Panc1 (cell line): ENCODE results near the gene MS4A4A. TPM values are rescaled to one million over a fixed set of nuclear protein-coding genes. Genes with fewer than 3 reads are reported as not detected.

Experiments used
- ATAC-seq: fragments of 200-7000 bp; cut with Tn5 transposase; 2 replicates; pipeline ENCODE4 v1.9.1; 2020; ENCODE audit warnings: mild to moderate bottlenecking, moderate library complexity
- BruUV-seq: library from RNA; stranded (reverse); fragments of 400-500 nt; replicated peaks from 2 replicates; lab custom pipeline; 2021; lab: Mats Ljungman, UMichigan
- CTCF ChIA-PET: fragments of 300-600 bp; sonication (Branson Sonifier 250); formaldehyde crosslinking; loops from one replicate; lab custom pipeline; 2022; ENCODE audit warnings: antibody characterized with exemption; lab: Charles Lee
- POLR2A ChIA-PET: fragments of 300-600 bp; sonication (Branson Sonifier 250); formaldehyde crosslinking; loops from one replicate; lab custom pipeline; 2022; ENCODE audit warnings: antibody characterized with exemption; lab: Charles Lee
- DNase-seq: peaks from one replicate; pipeline ENCODE4 v3.0.0-alpha.2; 2010; ENCODE audit warnings: low read depth, low spot score
- H3K27ac ChIP-seq: 2 replicates; pipeline ENCODE4 v1.5.1; 2011; ENCODE audit warnings: mild to moderate bottlenecking, low read length, inconsistent platforms
- H3K27me3 ChIP-seq: fragments of 200-500 bp; sonication (Bioruptor generic); 2 replicates; pipeline ENCODE4 v1.6.0; 2014; ENCODE audit warnings: low read length, inconsistent platforms; ENCODE audit not compliant: control insufficient read depth, insufficient read depth
- H3K36me3 ChIP-seq: fragments of 200-500 bp; sonication (Bioruptor generic); 2 replicates; pipeline ENCODE4 v1.5.1; 2014; ENCODE audit warnings: inconsistent platforms, mild to moderate bottlenecking, low read length, moderate library complexity; ENCODE audit not compliant: control insufficient read depth, insufficient read depth
- H3K4me1 ChIP-seq: 2 replicates; pipeline ENCODE4 v1.5.1; 2011; ENCODE audit warnings: inconsistent platforms, mild to moderate bottlenecking, low read length, moderate library complexity; ENCODE audit not compliant: control insufficient read depth, insufficient read depth
- H3K4me3 ChIP-seq, 2 experiments: 2 replicates each; pipeline ENCODE4 v1.5.1; 2011 to 2012; ENCODE audit warnings: low read depth in 2 of 2, low read length in 2 of 2, mild to moderate bottlenecking in 2 of 2, inconsistent platforms in 1 of 2, moderate library complexity in 1 of 2
- H3K9me3 ChIP-seq: fragments of 200-500 bp; sonication (Bioruptor generic); 2 replicates; pipeline ENCODE4 v1.5.1; 2014; ENCODE audit warnings: low read depth, mild to moderate bottlenecking, inconsistent platforms, low read length, moderate library complexity; ENCODE audit not compliant: control insufficient read depth, insufficient read depth
- POLR2AphosphoS5 ChIP-seq: IDR thresholded peaks from 2 replicates; pipeline ENCODE4 v1.6.1; 2012; ENCODE audit warnings: mild to moderate bottlenecking, low read depth, low read length, moderate library complexity
- SIN3A ChIP-seq: IDR thresholded peaks from 2 replicates; pipeline ENCODE4 v1.6.1; 2012; ENCODE audit warnings: low read depth, mild to moderate bottlenecking, low read length, moderate library complexity, borderline replicate concordance; ENCODE audit not compliant: insufficient read depth
- TCF7L2 ChIP-seq: IDR thresholded peaks from 2 replicates; pipeline ENCODE4 v1.6.1; 2011; ENCODE audit warnings: mild to moderate bottlenecking, low read depth, low read length, inconsistent platforms
- in situ Hi-C: cut with HindIII; loops from 2 replicates; pipeline ENCODE4 v1.10.0; 2016; ENCODE audit warnings: low sequenced_read_pairs, low pct_unique_long_range_greater_than_20kb
- intact Hi-C: fragments of 100-400 bp; cut with micrococcal nuclease; formaldehyde crosslinking; loops from one replicate; pipeline ENCODE4 v1.10.0; 2022; ENCODE audit not compliant: unreplicated experiment
- total RNA-seq: library from RNA; stranded (reverse); gene quantifications from one replicate; pipeline ENCODE4 v1.2.1, GENCODE V29; 2021; ENCODE audit not compliant: unreplicated experiment
- TF ChIP-seq, protein P1 (sequence below): fragments of 450-650 bp; IDR thresholded peaks from 2 replicates; pipeline ENCODE4 v1.5.1; 2017; ENCODE audit warnings: mild to moderate bottlenecking
- TF ChIP-seq, protein P2 (sequence below), 2 experiments: IDR thresholded peaks; 2 replicates each; pipeline ENCODE4 v1.6.1; 2011 to 2012; ENCODE audit warnings: low read depth in 2 of 2, control low read depth in 1 of 2, low read length in 1 of 2, mild to moderate bottlenecking in 1 of 2, moderate library complexity in 1 of 2; ENCODE audit not compliant: insufficient read depth in 1 of 2

MS4A4A gene
- total RNA-seq, 1 experiment from 2014 or later: not detected

DNA sequence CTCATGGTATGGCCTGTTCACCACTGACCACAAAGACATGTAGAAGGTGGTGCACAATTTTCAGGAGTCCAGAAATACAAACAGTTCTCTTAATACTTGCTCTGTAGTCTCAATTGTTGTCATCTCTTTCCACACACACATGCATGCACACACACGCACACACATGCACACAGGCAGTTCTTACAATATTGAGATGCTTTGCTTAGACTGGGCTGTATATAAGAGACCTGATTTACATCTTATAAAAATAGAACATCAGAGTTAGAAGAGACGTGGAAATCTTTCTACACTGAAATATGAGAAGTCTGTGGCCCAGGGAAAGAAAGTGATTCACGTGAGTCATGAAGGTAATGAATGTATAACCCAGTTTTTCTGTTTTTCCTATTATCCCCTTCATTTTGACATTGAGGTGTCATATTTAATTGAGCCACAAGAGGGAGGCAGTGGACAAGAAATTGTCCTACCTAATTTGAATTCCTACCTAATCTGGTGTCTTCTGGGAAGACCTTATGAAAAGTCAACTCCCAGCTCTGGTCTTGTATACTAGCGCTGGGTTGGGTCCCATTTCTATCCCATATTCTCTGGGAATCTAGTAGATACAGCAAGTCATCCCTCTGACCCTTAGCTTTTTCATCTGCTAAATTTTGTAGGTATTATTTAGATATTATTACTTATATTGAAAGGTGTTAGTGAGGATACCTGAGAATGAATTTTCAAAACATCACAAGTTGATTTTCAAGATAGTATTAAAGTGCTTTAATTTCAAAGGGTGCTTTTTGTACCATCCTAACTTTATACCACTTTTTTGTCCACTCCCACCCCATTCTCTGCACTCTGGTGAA is 14.9 kb upstream of the MS4A4A start:
- Histone ChIP-seq H3K27ac (no peak overlapping the region), H3K27me3 (no peaks in the 10 kb centered on the region; the same call in 1 of the 2 replicates), H3K4me3 (no peak overlapping the region), H3K36me3 (no peaks in the 10 kb centered on the region), H3K9me3 (no peaks in the 10 kb centered on the region), H3K4me1 (no peaks in the 10 kb centered on the region)
- no TSS peak for BruUV-seq
- no peak for TF ChIP-seq SIN3A
- TF ChIP-seq, protein P1, sequence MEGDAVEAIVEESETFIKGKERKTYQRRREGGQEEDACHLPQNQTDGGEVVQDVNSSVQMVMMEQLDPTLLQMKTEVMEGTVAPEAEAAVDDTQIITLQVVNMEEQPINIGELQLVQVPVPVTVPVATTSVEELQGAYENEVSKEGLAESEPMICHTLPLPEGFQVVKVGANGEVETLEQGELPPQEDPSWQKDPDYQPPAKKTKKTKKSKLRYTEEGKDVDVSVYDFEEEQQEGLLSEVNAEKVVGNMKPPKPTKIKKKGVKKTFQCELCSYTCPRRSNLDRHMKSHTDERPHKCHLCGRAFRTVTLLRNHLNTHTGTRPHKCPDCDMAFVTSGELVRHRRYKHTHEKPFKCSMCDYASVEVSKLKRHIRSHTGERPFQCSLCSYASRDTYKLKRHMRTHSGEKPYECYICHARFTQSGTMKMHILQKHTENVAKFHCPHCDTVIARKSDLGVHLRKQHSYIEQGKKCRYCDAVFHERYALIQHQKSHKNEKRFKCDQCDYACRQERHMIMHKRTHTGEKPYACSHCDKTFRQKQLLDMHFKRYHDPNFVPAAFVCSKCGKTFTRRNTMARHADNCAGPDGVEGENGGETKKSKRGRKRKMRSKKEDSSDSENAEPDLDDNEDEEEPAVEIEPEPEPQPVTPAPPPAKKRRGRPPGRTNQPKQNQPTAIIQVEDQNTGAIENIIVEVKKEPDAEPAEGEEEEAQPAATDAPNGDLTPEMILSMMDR: peak; percentile 71
- CTCF ChIA-PET: no interaction called here
- POLR2A ChIA-PET: no interaction called here
- peak; percentile 10 for DNase-seq
- ATAC-seq: 0 out of 2 replicates have a peak, but pooled peaks have one; percentile 60
- in situ Hi-C loops (no loop called here), intact Hi-C loops (loop anchor here (2.0 to 10.0 kb wide), 3 partner anchors 77 to 489 kb away; partner anchors contain the start of gene MS4A15)

DNA sequence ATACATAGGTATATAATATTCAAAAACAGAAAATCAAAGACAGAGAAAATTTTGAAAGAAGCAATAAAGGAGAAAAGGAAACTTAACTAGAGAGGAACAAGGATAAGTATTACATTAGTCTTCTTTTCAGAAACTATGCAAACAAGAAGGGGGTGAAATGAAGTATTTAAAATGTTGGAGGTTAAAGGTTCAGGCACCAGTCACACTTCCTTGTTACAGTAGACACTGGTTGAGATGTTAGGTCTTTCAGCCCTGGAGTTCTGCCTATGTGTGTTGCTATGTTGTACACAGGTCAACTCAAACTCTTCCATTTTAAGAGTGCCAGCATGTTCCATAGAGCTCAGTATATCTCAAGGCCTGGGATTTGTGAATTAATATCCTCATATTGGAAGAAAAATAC is 6.0 kb upstream of the MS4A4A start:
- H3K4me1 ChIP-seq: no peaks in the 10 kb centered on the region
- H3K36me3 ChIP-seq: no peaks in the 10 kb centered on the region
- intact Hi-C loops (no loop called here), in situ Hi-C loops (no loop called here)
- H3K4me3 ChIP-seq: no peak overlapping the region
- no peaks in the 10 kb centered on the region for H3K9me3 ChIP-seq
- no peaks in the 10 kb centered on the region for H3K27me3 ChIP-seq
- ChIA-PET POLR2A (no interaction called here), CTCF (interaction anchor here (0.6 kb wide), 1 partner anchor 374 kb away, joined by 4 read pairs; no protein-coding TSS in a partner anchor)
- BruUV-seq: no TSS peak
- ATAC-seq (no peak), DNase-seq (no peak)
- H3K27ac ChIP-seq: no peak overlapping the region
- TF ChIP-seq, protein P2, sequence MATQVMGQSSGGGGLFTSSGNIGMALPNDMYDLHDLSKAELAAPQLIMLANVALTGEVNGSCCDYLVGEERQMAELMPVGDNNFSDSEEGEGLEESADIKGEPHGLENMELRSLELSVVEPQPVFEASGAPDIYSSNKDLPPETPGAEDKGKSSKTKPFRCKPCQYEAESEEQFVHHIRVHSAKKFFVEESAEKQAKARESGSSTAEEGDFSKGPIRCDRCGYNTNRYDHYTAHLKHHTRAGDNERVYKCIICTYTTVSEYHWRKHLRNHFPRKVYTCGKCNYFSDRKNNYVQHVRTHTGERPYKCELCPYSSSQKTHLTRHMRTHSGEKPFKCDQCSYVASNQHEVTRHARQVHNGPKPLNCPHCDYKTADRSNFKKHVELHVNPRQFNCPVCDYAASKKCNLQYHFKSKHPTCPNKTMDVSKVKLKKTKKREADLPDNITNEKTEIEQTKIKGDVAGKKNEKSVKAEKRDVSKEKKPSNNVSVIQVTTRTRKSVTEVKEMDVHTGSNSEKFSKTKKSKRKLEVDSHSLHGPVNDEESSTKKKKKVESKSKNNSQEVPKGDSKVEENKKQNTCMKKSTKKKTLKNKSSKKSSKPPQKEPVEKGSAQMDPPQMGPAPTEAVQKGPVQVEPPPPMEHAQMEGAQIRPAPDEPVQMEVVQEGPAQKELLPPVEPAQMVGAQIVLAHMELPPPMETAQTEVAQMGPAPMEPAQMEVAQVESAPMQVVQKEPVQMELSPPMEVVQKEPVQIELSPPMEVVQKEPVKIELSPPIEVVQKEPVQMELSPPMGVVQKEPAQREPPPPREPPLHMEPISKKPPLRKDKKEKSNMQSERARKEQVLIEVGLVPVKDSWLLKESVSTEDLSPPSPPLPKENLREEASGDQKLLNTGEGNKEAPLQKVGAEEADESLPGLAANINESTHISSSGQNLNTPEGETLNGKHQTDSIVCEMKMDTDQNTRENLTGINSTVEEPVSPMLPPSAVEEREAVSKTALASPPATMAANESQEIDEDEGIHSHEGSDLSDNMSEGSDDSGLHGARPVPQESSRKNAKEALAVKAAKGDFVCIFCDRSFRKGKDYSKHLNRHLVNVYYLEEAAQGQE (IDR thresholded peaks at IDR 0.05; ENCODE audit: insufficient read depth in 1 of 2, low read depth in 2 of 2, low read length in 1 of 2): no peak
- TF ChIP-seq TCF7L2 (no peak), POLR2AphosphoS5 (no peak), SIN3A (no peak)
- TF ChIP-seq, protein P1: no peak
